ENCODE data around the gene ZNF471.

The ZNF471 gene

GRCh38 chr19:56573914-56574313, 66.3 kb downstream of the ZNF471 start:
- no peak for DNase-seq (ENCODE audit: low spot score)

GRCh38 chr19:56577719-56578602, 70.3 kb downstream of the ZNF471 start:
- DNase-seq (ENCODE audit: low spot score), result no peak

All from cerebellar cortex (tissue), 1 donor.